ENCODE data around the gene HLA-DOA.

DNA sequence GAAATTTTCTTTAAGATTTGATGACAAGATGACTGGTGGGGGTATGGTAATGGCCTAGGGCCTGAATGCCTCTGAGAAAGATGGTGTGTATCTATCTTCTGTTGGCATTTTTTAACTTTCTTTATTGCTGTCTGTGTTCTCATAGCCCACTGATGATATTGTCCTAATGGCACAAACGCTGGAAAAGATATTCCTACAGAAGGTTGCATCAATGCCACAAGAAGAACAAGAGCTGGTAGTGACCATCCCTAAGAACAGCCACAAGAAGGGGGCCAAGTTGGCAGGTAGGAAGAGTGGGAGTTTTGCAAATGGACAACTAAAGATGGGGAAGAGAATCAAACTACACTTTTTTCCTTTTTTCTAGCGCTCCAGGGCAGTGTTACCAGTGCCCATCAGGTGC is 33.5 kb downstream of the HLA-DOA start:
- TF ChIP-seq ZNF433 (tag by site-specific recombination; IDR thresholded peaks at IDR 0.05; ENCODE audit: low read depth) (no peak), ZNF513 (tag by site-specific recombination; IDR thresholded peaks at IDR 0.05) (no peak), TCF7L2 (IDR thresholded peaks at IDR 0.05; ENCODE audit: borderline replicate concordance, low read depth, low read length) (no peak), ELK4 (IDR thresholded peaks at IDR 0.05; ENCODE audit: borderline replicate concordance, low read depth, low read length) (no peak), ZSCAN5A (tag by site-specific recombination; IDR thresholded peaks at IDR 0.05) (no peak), KLF16 (tag by site-specific recombination; IDR thresholded peaks at IDR 0.05) (no peak), ZNF501 (tag by site-specific recombination; IDR thresholded peaks at IDR 0.05) (no peak), ZNF548 (tag by site-specific recombination; IDR thresholded peaks at IDR 0.05) (no peak), ZNF10 (tag by site-specific recombination; IDR thresholded peaks at IDR 0.05) (no peak)
- TF ChIP-seq, protein P1, sequence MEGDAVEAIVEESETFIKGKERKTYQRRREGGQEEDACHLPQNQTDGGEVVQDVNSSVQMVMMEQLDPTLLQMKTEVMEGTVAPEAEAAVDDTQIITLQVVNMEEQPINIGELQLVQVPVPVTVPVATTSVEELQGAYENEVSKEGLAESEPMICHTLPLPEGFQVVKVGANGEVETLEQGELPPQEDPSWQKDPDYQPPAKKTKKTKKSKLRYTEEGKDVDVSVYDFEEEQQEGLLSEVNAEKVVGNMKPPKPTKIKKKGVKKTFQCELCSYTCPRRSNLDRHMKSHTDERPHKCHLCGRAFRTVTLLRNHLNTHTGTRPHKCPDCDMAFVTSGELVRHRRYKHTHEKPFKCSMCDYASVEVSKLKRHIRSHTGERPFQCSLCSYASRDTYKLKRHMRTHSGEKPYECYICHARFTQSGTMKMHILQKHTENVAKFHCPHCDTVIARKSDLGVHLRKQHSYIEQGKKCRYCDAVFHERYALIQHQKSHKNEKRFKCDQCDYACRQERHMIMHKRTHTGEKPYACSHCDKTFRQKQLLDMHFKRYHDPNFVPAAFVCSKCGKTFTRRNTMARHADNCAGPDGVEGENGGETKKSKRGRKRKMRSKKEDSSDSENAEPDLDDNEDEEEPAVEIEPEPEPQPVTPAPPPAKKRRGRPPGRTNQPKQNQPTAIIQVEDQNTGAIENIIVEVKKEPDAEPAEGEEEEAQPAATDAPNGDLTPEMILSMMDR (tag by site-specific recombination; IDR thresholded peaks at IDR 0.05), result no peak
- TF ChIP-seq, protein P2, sequence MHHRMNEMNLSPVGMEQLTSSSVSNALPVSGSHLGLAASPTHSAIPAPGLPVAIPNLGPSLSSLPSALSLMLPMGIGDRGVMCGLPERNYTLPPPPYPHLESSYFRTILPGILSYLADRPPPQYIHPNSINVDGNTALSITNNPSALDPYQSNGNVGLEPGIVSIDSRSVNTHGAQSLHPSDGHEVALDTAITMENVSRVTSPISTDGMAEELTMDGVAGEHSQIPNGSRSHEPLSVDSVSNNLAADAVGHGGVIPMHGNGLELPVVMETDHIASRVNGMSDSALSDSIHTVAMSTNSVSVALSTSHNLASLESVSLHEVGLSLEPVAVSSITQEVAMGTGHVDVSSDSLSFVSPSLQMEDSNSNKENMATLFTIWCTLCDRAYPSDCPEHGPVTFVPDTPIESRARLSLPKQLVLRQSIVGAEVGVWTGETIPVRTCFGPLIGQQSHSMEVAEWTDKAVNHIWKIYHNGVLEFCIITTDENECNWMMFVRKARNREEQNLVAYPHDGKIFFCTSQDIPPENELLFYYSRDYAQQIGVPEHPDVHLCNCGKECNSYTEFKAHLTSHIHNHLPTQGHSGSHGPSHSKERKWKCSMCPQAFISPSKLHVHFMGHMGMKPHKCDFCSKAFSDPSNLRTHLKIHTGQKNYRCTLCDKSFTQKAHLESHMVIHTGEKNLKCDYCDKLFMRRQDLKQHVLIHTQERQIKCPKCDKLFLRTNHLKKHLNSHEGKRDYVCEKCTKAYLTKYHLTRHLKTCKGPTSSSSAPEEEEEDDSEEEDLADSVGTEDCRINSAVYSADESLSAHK (tag by site-specific recombination; IDR thresholded peaks at IDR 0.05), result no peak
